ENCODE data around the gene LSM14A. TPM values are rescaled to one million over a fixed set of nuclear protein-coding genes. Genes with fewer than 3 reads are reported as not detected.
"Not testable (repeated sequence)": the region's sequence is repeated elsewhere in the genome, so short reads cannot be mapped to it uniquely, and the experiment has no call there.

Gene LSM14A
- total RNA-seq, 1 experiment from 2014 or later, result 199 TPM

DNA sequence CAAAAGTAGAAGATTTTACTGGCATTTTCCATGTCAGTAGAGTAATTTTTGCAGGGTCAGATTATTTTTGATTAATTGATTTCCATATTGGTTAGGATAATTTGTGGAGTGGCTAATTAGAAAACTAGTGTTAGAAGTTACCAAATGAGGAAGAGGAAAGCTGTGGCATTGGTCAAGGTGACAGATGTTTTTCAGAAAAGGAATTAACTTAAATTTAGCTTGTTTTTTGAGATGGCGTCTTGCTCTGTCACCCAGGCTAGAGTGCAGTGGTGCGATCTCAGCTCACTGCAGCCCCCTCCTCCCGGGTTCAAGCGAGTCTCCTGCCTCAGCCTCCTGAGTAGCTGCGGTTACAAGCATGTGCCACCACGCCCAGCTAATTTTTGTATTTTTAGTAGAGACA is 28.8 kb downstream of the LSM14A start:
- H2BK5ac ChIP-seq (ENCODE audit: insufficient read length, low read length), result no peak overlapping the region
- no peak overlapping the region for H2BK120ac ChIP-seq (ENCODE audit: low read depth, low read length, poor library complexity, severe bottlenecking)
- TF ChIP-seq, protein P1, sequence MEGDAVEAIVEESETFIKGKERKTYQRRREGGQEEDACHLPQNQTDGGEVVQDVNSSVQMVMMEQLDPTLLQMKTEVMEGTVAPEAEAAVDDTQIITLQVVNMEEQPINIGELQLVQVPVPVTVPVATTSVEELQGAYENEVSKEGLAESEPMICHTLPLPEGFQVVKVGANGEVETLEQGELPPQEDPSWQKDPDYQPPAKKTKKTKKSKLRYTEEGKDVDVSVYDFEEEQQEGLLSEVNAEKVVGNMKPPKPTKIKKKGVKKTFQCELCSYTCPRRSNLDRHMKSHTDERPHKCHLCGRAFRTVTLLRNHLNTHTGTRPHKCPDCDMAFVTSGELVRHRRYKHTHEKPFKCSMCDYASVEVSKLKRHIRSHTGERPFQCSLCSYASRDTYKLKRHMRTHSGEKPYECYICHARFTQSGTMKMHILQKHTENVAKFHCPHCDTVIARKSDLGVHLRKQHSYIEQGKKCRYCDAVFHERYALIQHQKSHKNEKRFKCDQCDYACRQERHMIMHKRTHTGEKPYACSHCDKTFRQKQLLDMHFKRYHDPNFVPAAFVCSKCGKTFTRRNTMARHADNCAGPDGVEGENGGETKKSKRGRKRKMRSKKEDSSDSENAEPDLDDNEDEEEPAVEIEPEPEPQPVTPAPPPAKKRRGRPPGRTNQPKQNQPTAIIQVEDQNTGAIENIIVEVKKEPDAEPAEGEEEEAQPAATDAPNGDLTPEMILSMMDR (conservative IDR thresholded peaks at IDR 0.05), result no peak
- H4K5ac ChIP-seq (ENCODE audit: insufficient read length, low read depth, low read length), result no peak overlapping the region
- H3K4ac ChIP-seq (ENCODE audit: low read depth, low read length), result no peak overlapping the region
- no peak overlapping the region for H3K9ac ChIP-seq (ENCODE audit: extremely low read depth, insufficient read length, low read length)
- H3K79me2 ChIP-seq (ENCODE audit: insufficient read depth, low read length), result no peaks in the 10 kb centered on the region
- no peaks in the 10 kb centered on the region for H3K4me1 ChIP-seq (ENCODE audit: insufficient read depth, low read length)
- no peak overlapping the region for H2BK15ac ChIP-seq (ENCODE audit: low read depth, low read length)
- no peaks in the 10 kb centered on the region for H3K23me2 ChIP-seq (ENCODE audit: insufficient read length, low read depth, low read length, poor library complexity, severe bottlenecking)
- H3K9me3 ChIP-seq (ENCODE audit: control insufficient read depth, low read depth, low read length), result no peaks in the 10 kb centered on the region
- no peak overlapping the region for H3K23ac ChIP-seq (ENCODE audit: insufficient read length, low read depth, low read length)
- no peak for DNase-seq
- WGBS (ENCODE audit: extremely low coverage, insufficient read length, low lambda C conversion rate), result no CpG with 5 or more reads among the region's 6 CpGs
- no peak overlapping the region for H2BK20ac ChIP-seq (ENCODE audit: low read depth, low read length, poor library complexity, severe bottlenecking)
- H3K27ac ChIP-seq (ENCODE audit: insufficient read length, low read depth, low read length), result no peak overlapping the region
- H4K91ac ChIP-seq (ENCODE audit: insufficient read length, low read depth, low read length), result no peak overlapping the region
- H3K27me3 ChIP-seq (ENCODE audit: insufficient read depth, low read length), result no peaks in the 10 kb centered on the region; the same call in 1 of the 2 replicates
- Mint-ChIP-seq H3K36me3 (ENCODE audit: insufficient read depth in 1 of 3, low read depth in 3 of 3) (peaks cover 12 to 69% (median 67%) of the 10 kb centered on the region in 3 experiments), H3K9me3 (no peaks in the 10 kb centered on the region; a peak in 1 of 5 replicates), H3K4me3 (no peak overlapping the region), H3K27me3 (ENCODE audit: low read depth) (no peaks in the 10 kb centered on the region), H3K4me1 (no peaks in the 10 kb centered on the region), H3K27ac (peak overlapping the region in 1 of 3 experiments; percentile 82; a peak in 2 of 7 replicates)
- H3K79me1 ChIP-seq (ENCODE audit: insufficient read depth, low read depth, low read length, poor library complexity, severe bottlenecking), result no peaks in the 10 kb centered on the region
- no peak overlapping the region for H4K8ac ChIP-seq (replicated peaks; ENCODE audit: insufficient read length, low read depth, low read length)
- no peak overlapping the region for H2AK5ac ChIP-seq (ENCODE audit: insufficient read length, low read length)
- no peak overlapping the region for H3K4me2 ChIP-seq (ENCODE audit: insufficient read depth, insufficient read length, low read length)
- no peak overlapping the region for H2AFZ ChIP-seq (ENCODE audit: low read length)
- no peak overlapping the region for H3K18ac ChIP-seq (ENCODE audit: insufficient read length, low read depth, low read length)
- no peak overlapping the region for H2BK12ac ChIP-seq (ENCODE audit: insufficient read length, low read depth, low read length)
- no peak overlapping the region for H3K14ac ChIP-seq (ENCODE audit: insufficient read depth, low read length)
- H3K56ac ChIP-seq (ENCODE audit: insufficient read length, low read depth, low read length), result no peak overlapping the region
- no peak overlapping the region for H3T11ph ChIP-seq (ENCODE audit: low read length)
- no peaks in the 10 kb centered on the region for H4K20me1 ChIP-seq (ENCODE audit: control insufficient read depth, insufficient read depth, insufficient read length)

DNA sequence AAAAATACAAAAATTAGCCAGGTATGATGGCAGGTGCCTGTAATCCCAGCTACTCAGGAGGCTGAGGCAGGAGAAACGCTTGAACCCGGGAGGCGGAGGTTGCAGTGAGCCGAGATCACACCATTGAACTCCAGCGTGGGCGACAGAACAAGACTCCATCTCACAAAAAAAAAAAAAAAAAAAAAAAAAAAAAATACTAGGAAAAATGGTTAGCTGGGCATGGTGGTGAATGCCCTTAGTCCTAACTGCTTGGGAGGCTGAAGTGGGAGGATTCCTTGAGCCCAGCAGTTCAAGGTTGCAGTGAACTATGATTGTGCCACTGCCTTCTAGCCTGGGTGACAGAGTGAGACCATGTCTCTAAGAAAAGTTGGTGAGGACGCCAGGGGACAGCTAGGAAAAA is 33.0 kb downstream of the LSM14A start:
- H3K23me2 ChIP-seq (ENCODE audit: insufficient read length, low read depth, low read length, poor library complexity, severe bottlenecking); H3K9me3 Mint-ChIP-seq; H3K27ac Mint-ChIP-seq; H2BK5ac ChIP-seq (ENCODE audit: insufficient read length, low read length); H2BK20ac ChIP-seq (ENCODE audit: low read depth, low read length, poor library complexity, severe bottlenecking); H3K56ac ChIP-seq (ENCODE audit: insufficient read length, low read depth, low read length); H3K27me3 Mint-ChIP-seq (ENCODE audit: low read depth); H2AK5ac ChIP-seq (ENCODE audit: insufficient read length, low read length); H3K79me2 ChIP-seq (ENCODE audit: insufficient read depth, low read length); H3T11ph ChIP-seq (ENCODE audit: low read length); H3K27me3 ChIP-seq (ENCODE audit: insufficient read depth, low read length); H2BK15ac ChIP-seq (ENCODE audit: low read depth, low read length); H3K4me1 ChIP-seq (ENCODE audit: insufficient read depth, low read length); H4K91ac ChIP-seq (ENCODE audit: insufficient read length, low read depth, low read length); H3K4me3 Mint-ChIP-seq; H3K27ac ChIP-seq (ENCODE audit: insufficient read length, low read depth, low read length); H3K79me1 ChIP-seq (ENCODE audit: insufficient read depth, low read depth, low read length, poor library complexity, severe bottlenecking); H2AFZ ChIP-seq (ENCODE audit: low read length); H3K4me1 Mint-ChIP-seq; H3K23ac ChIP-seq (ENCODE audit: insufficient read length, low read depth, low read length); H4K20me1 ChIP-seq (ENCODE audit: control insufficient read depth, insufficient read depth, insufficient read length); H4K5ac ChIP-seq (ENCODE audit: insufficient read length, low read depth, low read length); H3K4ac ChIP-seq (ENCODE audit: low read depth, low read length); H3K9me3 ChIP-seq (ENCODE audit: control insufficient read depth, low read depth, low read length); H2BK12ac ChIP-seq (ENCODE audit: insufficient read length, low read depth, low read length); H2BK120ac ChIP-seq (ENCODE audit: low read depth, low read length, poor library complexity, severe bottlenecking); H3K9ac ChIP-seq (ENCODE audit: extremely low read depth, insufficient read length, low read length); H4K8ac ChIP-seq (replicated peaks; ENCODE audit: insufficient read length, low read depth, low read length); DNase-seq; H3K4me2 ChIP-seq (ENCODE audit: insufficient read depth, insufficient read length, low read length); H3K18ac ChIP-seq (ENCODE audit: insufficient read length, low read depth, low read length); H3K14ac ChIP-seq (ENCODE audit: insufficient read depth, low read length): not testable (repeated sequence)
- H3K36me3 Mint-ChIP-seq (ENCODE audit: insufficient read depth in 1 of 3, low read depth in 3 of 3), result peaks cover 7 to 66% (median 61%) of the 10 kb centered on the region in 3 experiments; a peak in 6 of 7 replicates
- no CpG with 5 or more reads among the region's 7 CpGs for WGBS (ENCODE audit: extremely low coverage, insufficient read length, low lambda C conversion rate)

Measured in H9 (cell line).